K562 (cell line): ENCODE measurements around the gene SEL1L. TPM values are rescaled to one million over a fixed set of nuclear protein-coding genes. Genes with fewer than 3 reads are reported as not detected.

ENCODE experiments used
- ATAC-seq: fragments of 200-7000 bp; cut with Tn5 transposase; 3 replicates; pipeline ENCODE4 v1.9.1; 2020; ENCODE audit warnings: moderate library complexity
- BruUV-seq: library from RNA; stranded (reverse); fragments of 400-500 nt; replicated peaks from 2 replicates; lab custom pipeline; 2021; lab: Mats Ljungman, UMichigan
- CTCF ChIA-PET: fragments of 300-600 bp; formaldehyde crosslinking; extraction: SDS; loops from one replicate; lab custom pipeline; 2021; ENCODE audit warnings: low intra/inter-chr PET ratio; lab: Yijun Ruan, JAX
- POLR2A ChIA-PET: fragments of 300-600, 350-650 bp; sonication (Branson Sonifier 250); formaldehyde crosslinking; extraction: SDS; loops from one replicate; lab custom pipeline; 2021; ENCODE audit warnings: antibody characterized with exemption, inconsistent platforms; lab: Yijun Ruan, JAX
- DNase-seq, 4 experiments: peaks; one replicate each; pipeline versions ENCODE4 v3.0.0 to v3.0.0-alpha.2; 2011 to 2018; ENCODE audit warnings: low spot score in 3 of 4, mixed read lengths in 3 of 4; ENCODE audit errors: extremely low read depth in 1 of 4
- FAIRE-seq: peaks from 2 replicates; lab custom pipeline; 2011; peaks lifted over from hg19 to GRCh38; lab: Jason Lieb, UNC
- H2AFZ ChIP-seq: 2 replicates; pipeline ENCODE4 v1.6.0; 2011; ENCODE audit warnings: low read depth, low read length, control low read depth, inconsistent platforms
- H3K27ac ChIP-seq: fragments of 200-600 bp; 3 replicates; pipeline ENCODE4 v1.8.0; 2011; ENCODE audit warnings: low read depth, mild to moderate bottlenecking, control low read depth, inconsistent platforms, low read length, moderate library complexity, mixed read lengths; ENCODE audit errors: extremely low read depth
- H3K27me3 ChIP-seq, 2 experiments: fragments of 300-600 bp in 1 of 2; 2 replicates in 1 of 2; 3 replicates in 1 of 2; pipeline versions ENCODE4 v1.6.0 to v1.8.0; 2011; ENCODE audit warnings: inconsistent platforms in 2 of 2, low read length in 2 of 2, mild to moderate bottlenecking in 1 of 2, mixed read lengths in 1 of 2, moderate library complexity in 1 of 2; ENCODE audit not compliant: control insufficient read depth in 2 of 2, insufficient read depth in 2 of 2
- H3K36me3 ChIP-seq: fragments of 300-600 bp; 3 replicates; pipeline ENCODE4 v1.8.0; 2011; ENCODE audit warnings: mild to moderate bottlenecking, low read length, inconsistent platforms; ENCODE audit not compliant: control insufficient read depth, insufficient read depth
- H3K4me1 ChIP-seq, 2 experiments: fragments of 200-600 bp in 1 of 2; replicated peaks in 1 of 2; 2 replicates in 1 of 2; 3 replicates in 1 of 2; pipeline versions ENCODE4 v1.5.1 to v1.8.0; 2011; ENCODE audit warnings: inconsistent platforms in 2 of 2, low read length in 2 of 2, mild to moderate bottlenecking in 1 of 2, mixed read lengths in 1 of 2, moderate library complexity in 1 of 2; ENCODE audit not compliant: control insufficient read depth in 2 of 2, insufficient read depth in 2 of 2
- H3K4me2 ChIP-seq: 2 replicates; pipeline ENCODE4 v1.6.1; 2011; ENCODE audit warnings: low read length, control low read depth, inconsistent platforms, mixed read lengths; ENCODE audit not compliant: insufficient read depth
- H3K4me3 ChIP-seq: fragments of 200-600 bp; sonication (generic), shearing (Covaris generic); 2 replicates; pipeline ENCODE4 v1.5.1; 2016; ENCODE audit warnings: control low read depth, inconsistent platforms
- H3K79me2 ChIP-seq: fragments of 200-600 bp; 3 replicates; pipeline ENCODE4 v1.8.0; 2011; ENCODE audit warnings: low read length, inconsistent platforms; ENCODE audit not compliant: control insufficient read depth, insufficient read depth
- H3K9ac ChIP-seq, 2 experiments: 2 replicates each; pipeline versions ENCODE4 v1.6.0 to v1.6.1; 2011; ENCODE audit warnings: low read depth in 2 of 2, low read length in 2 of 2, control low read depth in 1 of 2, inconsistent platforms in 1 of 2, mild to moderate bottlenecking in 1 of 2, mixed read lengths in 1 of 2; ENCODE audit not compliant: insufficient read depth in 1 of 2
- H3K9me1 ChIP-seq: one replicate; pipeline ENCODE4 v1.6.0; 2011; ENCODE audit warnings: inconsistent platforms, mild to moderate bottlenecking, low read length, moderate library complexity; ENCODE audit not compliant: control insufficient read depth, insufficient read depth
- H3K9me3 ChIP-seq: replicated peaks from 2 replicates; pipeline ENCODE4 v1.5.1; 2011; ENCODE audit warnings: low read depth, low read length, inconsistent platforms; ENCODE audit not compliant: control insufficient read depth, insufficient read depth
- H4K20me1 ChIP-seq: replicated peaks from 2 replicates; pipeline ENCODE4 v1.6.1; 2011; ENCODE audit warnings: low read length, inconsistent platforms, mixed read lengths; ENCODE audit not compliant: control insufficient read depth, insufficient read depth
- RUNX1 ChIP-seq: sonication (generic); IDR thresholded peaks from 2 replicates; pipeline ENCODE4 v1.6.1; 2016; ENCODE audit warnings: antibody characterized with exemption, low read depth
- TFE3 ChIP-seq: fragments of 450-650 bp; formaldehyde crosslinking; IDR thresholded peaks from 2 replicates; pipeline ENCODE4 v1.4.0; 2020; ENCODE audit warnings: mild to moderate bottlenecking, mixed read lengths
- ZNF121 ChIP-seq: sonication (generic); formaldehyde crosslinking; conservative IDR thresholded peaks from 2 replicates; pipeline ENCODE4 v1.8.0; 2022; ENCODE audit warnings: missing genetic modification reagents
- ZNF23 ChIP-seq: fragments of 250-450 bp; sonication (Bioruptor Pico); IDR thresholded peaks from 2 replicates; pipeline ENCODE4 v1.4.0; 2020; ENCODE audit warnings: mild to moderate bottlenecking
- ZNF318 ChIP-seq, 2 experiments: fragments of 450-650 bp; IDR thresholded peaks; 2 replicates each; pipeline ENCODE4 v1.6.1; 2016; ENCODE audit warnings: mild to moderate bottlenecking in 2 of 2, borderline replicate concordance in 1 of 2, low read depth in 1 of 2, moderate library complexity in 1 of 2
- WGBS: fragments of 100-300 bp; shearing (Covaris generic); methylation state at CpG from one replicate; pipeline ENCODE4 v1.1.6; 2016; ENCODE audit warnings: low coverage, mixed read lengths; ENCODE audit not compliant: insufficient coverage; ENCODE audit errors: missing lambda C conversion rate; 5-methylcytosine and 5-hydroxymethylcytosine counted together
- in situ Hi-C: fragments of 300-500 bp; cut with MboI; formaldehyde crosslinking; loops from 4 replicates; pipeline ENCODE4 v1.15.0; 2018; ENCODE audit warnings: inconsistent platforms, mixed read lengths
- intact Hi-C: fragments of 100-400 bp; cut with micrococcal nuclease; formaldehyde crosslinking; loops from 2 replicates; pipeline ENCODE4 v1.14.2; 2022
- polyA plus RNA-seq, 8 experiments: library from polyadenylated mRNA; depleted of rRNA in 4 of 8; stranded (reverse) in 5 of 8; unstranded in 3 of 8; fragments of >200 nt; fragmentation: Nextera tagmentation in 2 of 8; fragmentation: Illumina TruSeq in 1 of 8; extraction: Ambion mirVana in 2 of 8; extraction: Trizol in 1 of 8; gene quantifications; 2 replicates each; pipeline versions ENCODE4 v1.2.1 to v1.2.3, GENCODE V29; 2011 to 2014; ENCODE audit warnings: inconsistent platforms in 1 of 8, missing spikeins in 1 of 8
- total RNA-seq, 7 experiments: library from RNA; depleted of rRNA in 6 of 7; stranded (reverse); fragments of >200 nt in 6 of 7; fragmentation: Illumina TruSeq in 2 of 7; extraction: Trizol in 2 of 7; gene quantifications; 2 replicates each; pipeline versions ENCODE4 v1.2.1 to v1.2.3, GENCODE V29; 2011 to 2021; ENCODE audit warnings: low replicate concordance in 1 of 7

SEL1L gene
- total and polyA plus RNA-seq, 9 of the 15 experiments (the other 6 are each of a cell fraction or from before 2014, with no cell fraction given), result 7.7 to 21.1 (median 13.6) TPM

DNA sequence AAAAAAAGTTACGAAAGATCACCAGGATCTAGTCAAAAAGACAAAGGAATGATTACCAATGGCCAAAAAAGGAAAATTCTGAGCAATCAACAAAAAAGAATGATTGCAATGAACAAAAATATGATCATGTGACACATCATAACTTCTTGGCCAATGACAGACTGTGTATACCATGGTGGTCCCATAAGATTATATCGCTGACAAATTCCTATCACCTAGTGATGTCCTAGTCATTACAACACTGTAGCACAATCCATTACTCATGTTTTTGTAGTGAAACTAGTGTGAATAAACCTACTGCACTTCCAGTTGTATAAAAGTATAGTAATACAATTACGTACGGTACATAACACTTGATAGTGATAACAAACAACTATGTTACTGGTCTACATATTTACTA lies 12.3 kb downstream of the SEL1L start:
- Histone ChIP-seq H3K27me3 (no peaks in the 10 kb centered on the region), H3K9me3 (no peaks in the 10 kb centered on the region), H3K79me2 (no peaks in the 10 kb centered on the region), H3K9me1 (no peaks in the 10 kb centered on the region), H2AFZ (no peak overlapping the region), H3K4me3 (no peak overlapping the region), H4K20me1 (no peaks in the 10 kb centered on the region), H3K4me1 (peaks cover 0 to 13% of the 10 kb centered on the region in 2 experiments; a peak in 3 of 5 replicates), H3K4me2 (no peak overlapping the region), H3K27ac (no peak overlapping the region), H3K9ac (no peak overlapping the region), H3K36me3 (peaks cover 64% of the 10 kb centered on the region)
- WGBS, result 97% methylated on average over 4 of the region's 4 CpGs
- TF ChIP-seq ZNF318 (IDR thresholded peaks at IDR 0.05; ENCODE audit: borderline replicate concordance in 1 of 2, low read depth in 1 of 2) (no peak), RUNX1 (no peak), ZNF121 (CRISPR knock-in tag) (no peak), TFE3 (CRISPR knock-in tag) (peak; percentile 83), ZNF23 (CRISPR knock-in tag) (no peak)
- intact Hi-C loops, result no loop called here
- FAIRE-seq (no peak), DNase-seq (no peak), ATAC-seq (no peak)
- ChIA-PET POLR2A (interaction anchor here (0.9 kb wide), 1 partner anchor 10 kb away, joined by 6 read pairs; no protein-coding TSS in a partner anchor), CTCF (no interaction called here)
- in situ Hi-C loops, result no loop called here
- BruUV-seq, result no TSS peak
